Vagina (tissue), 2 donors: ENCODE data around the gene ELAVL1. TPM values are rescaled to one million over a fixed set of nuclear protein-coding genes. Genes with fewer than 3 reads are reported as not detected.

Experiments
- DNase-seq, 2 donors: peaks; one replicate each; pipeline ENCODE4 v3.0.0-alpha.2; 2017; ENCODE audit errors: extremely low spot score in 2 of 2
- H3K27ac ChIP-seq: fragments of 200-600 bp; sonication (generic); one replicate; pipeline ENCODE4 v1.5.1; 2019
- H3K27me3 ChIP-seq: fragments of 200-600 bp; sonication (generic); one replicate; pipeline ENCODE4 v1.5.1; 2019
- H3K36me3 ChIP-seq, 2 donors: fragments of 200-600 bp; sonication (generic); one replicate each; pipeline ENCODE4 v1.5.1; 2017 to 2019
- H3K4me1 ChIP-seq: fragments of 200-600 bp; sonication (generic); one replicate; pipeline ENCODE4 v1.5.1; 2019
- H3K4me3 ChIP-seq, 2 donors: fragments of 200-600 bp; sonication (generic); 1 replicate in 1 of 2; 2 replicates in 1 of 2; pipeline ENCODE4 v1.5.1; 2016 to 2019
- H3K9me3 ChIP-seq: fragments of 200-600 bp; sonication (generic); one replicate; pipeline ENCODE4 v1.5.1; 2019
- CTCF ChIP-seq, 3 experiments: fragments of 450-650 bp in 2 of 3; fragments of 200-600 bp in 1 of 3; sonication (generic) in 1 of 3; IDR thresholded peaks; one replicate each; pipeline ENCODE4 v1.5.1; 2017 to 2019; ENCODE audit warnings: antibody characterized with exemption in 3 of 3, mild to moderate bottlenecking in 2 of 3, moderate library complexity in 2 of 3
- POLR2A ChIP-seq, 2 donors: fragments of 450-650 bp; IDR thresholded peaks; one replicate each; pipeline ENCODE4 v1.6.1; 2017; ENCODE audit warnings: antibody characterized with exemption in 2 of 2, mild to moderate bottlenecking in 2 of 2, moderate library complexity in 2 of 2
- POLR2AphosphoS5 ChIP-seq, 2 donors: sonication (generic); formaldehyde crosslinking; IDR thresholded peaks; one replicate each; pipeline ENCODE4 v1.9.0; 2017; ENCODE audit warnings: antibody characterized with exemption in 2 of 2, mild to moderate bottlenecking in 2 of 2, low read depth in 1 of 2; ENCODE audit not compliant: insufficient read depth in 1 of 2
- intact Hi-C: fragments of 100-400 bp; cut with DNase I; formaldehyde crosslinking; loops from one replicate; pipeline ENCODE4 v1.15.1; 2023
- total RNA-seq: library from RNA; depleted of rRNA; stranded (reverse); fragments of >200 nt; gene quantifications from one replicate; pipeline ENCODE4 v1.2.3, GENCODE V29; 2016

ELAVL1 gene
- total RNA-seq, 1 donor from 2014 or later: 40.5 TPM

- Histone ChIP-seq H3K27me3 (no peaks in the 10 kb centered on the region), H3K4me3 (no peak overlapping the region), H3K27ac (no peak overlapping the region), H3K9me3 (no peaks in the 10 kb centered on the region), H3K36me3 (no peaks in the 10 kb centered on the region), H3K4me1 (no peaks in the 10 kb centered on the region)
- intact Hi-C loops: no loop called here
- DNase-seq: no peak
- no peak for TF ChIP-seq POLR2A (IDR thresholded peaks at IDR 0.05)
- no peak for TF ChIP-seq CTCF (IDR thresholded peaks at IDR 0.05)
- no peak for TF ChIP-seq POLR2AphosphoS5 (IDR thresholded peaks at IDR 0.05; ENCODE audit: insufficient read depth in 1 of 2, low read depth in 1 of 2)
Measured at GRCh38 chr19:7953060-7953459, 52.4 kb downstream of the ELAVL1 start.

- Histone ChIP-seq H3K36me3 (no peaks in the 10 kb centered on the region), H3K27me3 (no peaks in the 10 kb centered on the region), H3K4me1 (peaks cover 3% of the 10 kb centered on the region), H3K27ac (no peak overlapping the region), H3K9me3 (no peaks in the 10 kb centered on the region), H3K4me3 (no peak overlapping the region)
- TF ChIP-seq POLR2A (IDR thresholded peaks at IDR 0.05): no peak
- TF ChIP-seq CTCF (IDR thresholded peaks at IDR 0.05): no peak
- TF ChIP-seq POLR2AphosphoS5 (IDR thresholded peaks at IDR 0.05; ENCODE audit: insufficient read depth in 1 of 2, low read depth in 1 of 2): no peak
- no peak for DNase-seq
- intact Hi-C loops: loop anchor here (10.0 kb wide), 2 partner anchors 57 to 307 kb away; partner anchors contain the start of gene ELAVL1
Measured at GRCh38 chr19:7947939-7948338, 57.5 kb downstream of the ELAVL1 start.

GRCh38 chr19:7944177-7944761 is 61.2 kb downstream of the ELAVL1 start:
- DNase-seq: no peak
- Histone ChIP-seq H3K27ac (peak overlapping the region; percentile 66), H3K4me1 (peaks cover 35% of the 10 kb centered on the region), H3K9me3 (no peaks in the 10 kb centered on the region), H3K27me3 (no peaks in the 10 kb centered on the region), H3K36me3 (peaks cover 0 to 20% of the 10 kb centered on the region in 2 donors), H3K4me3 (peak overlapping the region; percentile 42 to 71)
- peak; percentile 73 to 75 (median 74) for TF ChIP-seq CTCF (IDR thresholded peaks at IDR 0.05)
- TF ChIP-seq POLR2A (IDR thresholded peaks at IDR 0.05): no peak
- no peak for TF ChIP-seq POLR2AphosphoS5 (IDR thresholded peaks at IDR 0.05; ENCODE audit: insufficient read depth in 1 of 2, low read depth in 1 of 2)
- intact Hi-C loops: loop anchor here (10.0 kb wide), 2 partner anchors 61 to 311 kb away; partner anchors contain the start of gene ELAVL1

- H3K4me3 ChIP-seq: peak within 1 kb of the TSS; percentile 64 to 71
- no peaks in the 10 kb centered on the region for H3K9me3 ChIP-seq
- H3K36me3 ChIP-seq: peaks cover 0 to 20% of the 10 kb centered on the region in 2 donors
- DNase-seq: peak; percentile 99 to 100
- TF ChIP-seq POLR2AphosphoS5 (IDR thresholded peaks at IDR 0.05; ENCODE audit: insufficient read depth in 1 of 2, low read depth in 1 of 2): peak; percentile 98 to 99
- peak in 1 of 2 donors; percentile 59 for TF ChIP-seq POLR2A (IDR thresholded peaks at IDR 0.05)
- TF ChIP-seq CTCF (IDR thresholded peaks at IDR 0.05): no peak
- H3K27ac ChIP-seq: peak within 1 kb of the TSS; percentile 95
- no peaks in the 10 kb centered on the region for H3K27me3 ChIP-seq
- H3K4me1 ChIP-seq: peaks cover 35% of the 10 kb centered on the region
- intact Hi-C loops: loop anchor here (10.0 kb wide), 2 partner anchors 61 to 311 kb away; partner anchors contain the start of gene ELAVL1
Measured at GRCh38 chr19:7943444-7944176, 61.8 kb downstream of the ELAVL1 start, which contains the start of gene TIMM44. TIMM44 (minus strand) TSS chr19:7943666; CDS start chr19:7943651, 15 bp downstream.
